Parathyroid adenoma (tissue), 2 donors: ENCODE measurements around the gene FUT6.
"Not testable (repeated sequence)": the region's sequence is repeated elsewhere in the genome, so short reads cannot be mapped to it uniquely, and the experiment has no call there.

ENCODE experiments used
- H2AFZ ChIP-seq: fragments of 300-600 bp; sonication (generic); one replicate; pipeline ENCODE4 v1.7.0; 2017; ENCODE audit warnings: antibody characterized with exemption, mild to moderate bottlenecking
- H3K27ac ChIP-seq: fragments of 300-600 bp; sonication (generic); one replicate; pipeline ENCODE4 v1.7.0; 2017
- H3K27me3 ChIP-seq: fragments of 300-600 bp; sonication (generic); one replicate; pipeline ENCODE4 v1.7.0; 2017; ENCODE audit warnings: low read length; ENCODE audit not compliant: control insufficient read depth, insufficient read depth
- H3K36me3 ChIP-seq: fragments of 300-600 bp; sonication (generic); one replicate; pipeline ENCODE4 v1.7.0; 2017; ENCODE audit warnings: low read length; ENCODE audit not compliant: control insufficient read depth, insufficient read depth
- H3K4me1 ChIP-seq: fragments of 300-600 bp; sonication (generic); one replicate; pipeline ENCODE4 v1.7.0; 2017; ENCODE audit warnings: control low read depth
- H3K4me2 ChIP-seq: fragments of 300-600 bp; sonication (generic); one replicate; pipeline ENCODE4 v1.7.0; 2017; ENCODE audit warnings: low read length
- H3K4me3 ChIP-seq: fragments of 300-600 bp; sonication (generic); one replicate; pipeline ENCODE4 v1.7.0; 2017; ENCODE audit warnings: low read depth, low read length
- H3K79me2 ChIP-seq: fragments of 300-600 bp; sonication (generic); one replicate; pipeline ENCODE4 v1.7.0; 2017; ENCODE audit warnings: control low read depth
- H3K9ac ChIP-seq: fragments of 300-600 bp; sonication (generic); one replicate; pipeline ENCODE4 v1.7.0; 2017; ENCODE audit warnings: mild to moderate bottlenecking
- H3K9me3 ChIP-seq: fragments of 300-600 bp; sonication (generic); one replicate; pipeline ENCODE4 v1.7.0; 2017; ENCODE audit warnings: low read length; ENCODE audit not compliant: control insufficient read depth
- CTCF ChIP-seq: fragments of 300-600 bp; sonication (generic); IDR thresholded peaks from one replicate; pipeline ENCODE4 v1.7.0; 2017; ENCODE audit warnings: antibody characterized with exemption, mild to moderate bottlenecking
- donor health status: primary hyperparathyroidism.

Gene FUT6

GRCh38 chr19:5877427-5877826 is 37.9 kb upstream of the FUT6 start:
- Histone ChIP-seq H3K9me3 (no peaks in the 10 kb centered on the region), H3K27me3 (no peaks in the 10 kb centered on the region), H2AFZ (no peak overlapping the region), H3K4me2 (no peak overlapping the region), H3K36me3 (no peaks in the 10 kb centered on the region), H3K9ac (no peak overlapping the region), H3K4me3 (no peak overlapping the region), H3K79me2 (no peaks in the 10 kb centered on the region), H3K27ac (no peak overlapping the region), H3K4me1 (no peaks in the 10 kb centered on the region)
- no peak for TF ChIP-seq CTCF

DNA sequence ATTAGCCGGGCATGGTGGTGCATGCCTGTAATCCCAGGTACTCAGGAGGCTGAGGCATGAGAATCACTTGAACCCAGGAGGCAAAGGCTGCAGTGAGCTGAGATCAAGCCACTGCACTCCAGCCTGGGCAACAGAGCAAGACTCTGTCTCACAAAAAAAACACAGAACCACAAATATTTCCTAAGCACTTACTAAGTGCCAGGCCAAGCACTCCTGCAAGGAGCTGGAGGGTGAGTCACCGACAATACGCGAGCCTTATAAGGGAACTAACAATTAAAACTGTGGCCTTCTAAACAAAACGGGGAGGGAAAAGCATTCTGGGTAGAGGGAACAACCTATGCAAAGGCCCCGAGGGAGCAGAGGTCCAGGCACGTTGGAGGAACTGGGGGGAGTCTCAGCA is 35.0 kb upstream of the FUT6 start:
- H3K27ac ChIP-seq, H3K4me2 ChIP-seq, H3K9me3 ChIP-seq, H3K27me3 ChIP-seq, H3K9ac ChIP-seq, H3K79me2 ChIP-seq, H2AFZ ChIP-seq, H3K36me3 ChIP-seq, H3K4me1 ChIP-seq, H3K4me3 ChIP-seq: not testable (repeated sequence)

DNA sequence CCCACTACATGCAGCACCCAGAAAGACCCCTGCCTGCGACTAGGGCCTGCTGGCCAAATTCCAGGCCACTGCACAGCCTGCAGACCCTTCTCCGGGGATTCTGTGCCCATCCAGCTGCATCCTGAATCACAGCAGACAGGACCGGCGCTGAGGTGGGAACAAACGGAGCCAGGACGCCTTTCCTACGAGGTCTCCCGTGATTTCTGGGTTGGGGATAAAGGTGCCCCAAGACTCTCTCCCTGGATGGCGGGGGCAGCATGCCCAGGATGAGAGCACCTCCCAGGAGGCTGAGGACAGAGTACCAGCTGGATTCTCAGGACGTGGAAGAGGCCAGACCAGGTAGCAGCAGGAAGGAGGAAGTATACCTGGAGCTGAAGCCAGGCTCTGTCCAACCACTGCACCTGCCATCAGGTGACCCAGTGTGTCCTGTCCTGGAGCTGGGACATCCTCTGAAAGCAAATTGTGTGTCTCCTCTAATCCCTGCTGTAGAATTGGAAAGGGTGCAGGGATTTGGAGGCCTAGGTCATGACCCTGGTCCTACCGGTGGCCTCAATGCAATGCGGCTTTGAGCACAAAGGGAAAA is 34.2 kb upstream of the FUT6 start:
- no peak overlapping the region for H3K27ac ChIP-seq
- H3K36me3 ChIP-seq: no peaks in the 10 kb centered on the region
- TF ChIP-seq CTCF: no peak
- H3K79me2 ChIP-seq: no peaks in the 10 kb centered on the region
- H3K4me2 ChIP-seq: no peak overlapping the region
- no peaks in the 10 kb centered on the region for H3K4me1 ChIP-seq
- H3K4me3 ChIP-seq: no peak overlapping the region
- no peaks in the 10 kb centered on the region for H3K9me3 ChIP-seq
- H2AFZ ChIP-seq: no peak overlapping the region
- no peaks in the 10 kb centered on the region for H3K27me3 ChIP-seq
- no peak overlapping the region for H3K9ac ChIP-seq

GRCh38 chr19:5870986-5871394 is 31.5 kb upstream of the FUT6 start:
- Histone ChIP-seq H3K36me3 (no peaks in the 10 kb centered on the region), H3K4me3 (no peak overlapping the region), H3K9ac (no peak overlapping the region), H3K4me2 (no peak overlapping the region), H2AFZ (no peak overlapping the region), H3K79me2 (no peaks in the 10 kb centered on the region), H3K9me3 (no peaks in the 10 kb centered on the region), H3K4me1 (no peaks in the 10 kb centered on the region), H3K27me3 (no peaks in the 10 kb centered on the region), H3K27ac (no peak overlapping the region)
- no peak for TF ChIP-seq CTCF

DNA sequence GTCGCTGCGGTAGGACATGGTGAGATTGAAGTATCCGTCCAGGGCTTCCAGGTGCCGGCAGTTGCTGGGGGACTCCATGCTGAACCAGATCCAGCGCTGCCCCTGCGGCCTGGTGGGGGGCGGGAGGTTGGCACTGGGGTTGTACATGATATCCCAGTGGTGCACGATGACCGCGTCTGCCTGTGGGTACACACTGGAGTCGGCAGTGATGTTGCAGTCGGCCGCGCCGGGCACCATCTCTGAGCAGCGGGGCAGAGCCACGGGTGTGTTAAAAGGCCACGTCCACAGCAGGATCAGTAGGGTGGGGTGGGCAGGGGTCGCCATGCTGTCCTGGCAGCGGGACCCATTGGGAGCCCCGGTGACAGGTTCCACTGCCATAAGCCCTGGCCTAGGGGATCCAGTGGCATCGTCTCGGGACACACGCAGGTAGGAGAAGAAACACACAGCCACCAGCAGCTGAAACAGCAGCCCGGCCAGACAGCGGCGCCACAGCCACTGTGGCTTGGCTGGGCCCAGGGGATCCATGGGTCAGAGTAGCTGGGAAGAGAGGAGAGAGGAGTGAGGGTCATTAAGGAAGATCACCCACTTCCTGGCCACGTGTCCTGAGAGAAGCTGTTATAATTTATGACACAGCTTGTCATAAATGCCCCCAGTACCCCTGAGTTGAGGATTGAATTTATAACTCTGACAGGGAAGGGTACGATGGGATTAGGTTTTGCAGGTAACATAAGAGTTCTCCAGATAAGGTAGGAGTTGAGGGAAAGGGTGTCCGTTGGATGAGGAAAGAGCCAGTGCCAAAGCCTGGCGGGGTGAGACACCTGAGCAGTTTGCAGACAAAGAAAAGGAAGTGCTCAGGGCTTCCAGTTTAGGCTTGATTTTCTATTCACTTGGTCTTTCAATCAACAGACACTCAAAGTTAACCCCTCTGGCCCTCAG is 28.0 kb upstream of the FUT6 start:
- Histone ChIP-seq H3K4me1 (no peaks in the 10 kb centered on the region), H3K36me3 (no peaks in the 10 kb centered on the region), H3K27me3 (no peaks in the 10 kb centered on the region), H2AFZ (no peak overlapping the region), H3K4me3 (no peak overlapping the region), H3K79me2 (no peaks in the 10 kb centered on the region), H3K27ac (no peak overlapping the region), H3K4me2 (no peak overlapping the region), H3K9ac (no peak overlapping the region), H3K9me3 (no peaks in the 10 kb centered on the region)
- no peak for TF ChIP-seq CTCF
